ENCODE results near the gene FHL5. TPM values are rescaled to one million over a fixed set of nuclear protein-coding genes. Genes with fewer than 3 reads are reported as not detected.
A peak's percentile ranks its signal among the peaks of the same experiment; 100 is the strongest.

Gene FHL5, protein sequence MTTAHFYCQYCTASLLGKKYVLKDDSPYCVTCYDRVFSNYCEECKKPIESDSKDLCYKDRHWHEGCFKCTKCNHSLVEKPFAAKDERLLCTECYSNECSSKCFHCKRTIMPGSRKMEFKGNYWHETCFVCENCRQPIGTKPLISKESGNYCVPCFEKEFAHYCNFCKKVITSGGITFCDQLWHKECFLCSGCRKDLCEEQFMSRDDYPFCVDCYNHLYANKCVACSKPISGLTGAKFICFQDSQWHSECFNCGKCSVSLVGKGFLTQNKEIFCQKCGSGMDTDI
- total RNA-seq (2021): not detected in 2 replicates
- Bru-seq, nascent RNA: percentile 2 among the genes with signal in this experiment
- BruChase-seq, experiment 1, labeled RNA remaining after a 2-hour chase: percentile 4 among the genes with signal in this experiment
- percentile 7 among the genes with signal in this experiment for BruChase-seq, experiment 2, labeled RNA remaining after a 6-hour chase
- long read RNA-seq: 0 reads

- Histone ChIP-seq H3K9me2 (ENCODE audit: insufficient read depth) (no peaks in the 10 kb centered on the region; the same call in 1 of the 2 replicates), H3K27ac (no peak within 1 kb of the TSS), H4K20me1 (ENCODE audit: insufficient read depth) (no peaks in the 10 kb centered on the region), H2AFZ (no peak within 1 kb of the TSS), H3K27me3 (ENCODE audit: insufficient read depth, low read depth) (no peaks in the 10 kb centered on the region), H3K4me3 (no peak within 1 kb of the TSS), H3K36me3 (ENCODE audit: low read depth) (no peaks in the 10 kb centered on the region), H3K79me2 (ENCODE audit: low read depth) (no peaks in the 10 kb centered on the region), H3K4me2 (no peak within 1 kb of the TSS), H3K4me1 (replicated peaks; ENCODE audit: insufficient read depth) (no peaks in the 10 kb centered on the region), H3K9me3 (ENCODE audit: insufficient read depth, low read depth) (no peaks in the 10 kb centered on the region), H3F3A (ENCODE audit: insufficient read depth, low read depth) (no peaks in the 10 kb centered on the region)
- ChIA-PET POLR2A (ENCODE audit: unreplicated experiment) (no interaction called here), CTCF (no interaction called here)
- intact Hi-C loops (cut with micrococcal nuclease; ENCODE audit: unreplicated experiment): no loop called here
- no TSS peak for BruUV-seq (replicated peaks)
- no peak for TF ChIP-seq EZH2 (IDR thresholded peaks at IDR 0.05; ENCODE audit: low read depth)
- TF ChIP-seq, protein P1, sequence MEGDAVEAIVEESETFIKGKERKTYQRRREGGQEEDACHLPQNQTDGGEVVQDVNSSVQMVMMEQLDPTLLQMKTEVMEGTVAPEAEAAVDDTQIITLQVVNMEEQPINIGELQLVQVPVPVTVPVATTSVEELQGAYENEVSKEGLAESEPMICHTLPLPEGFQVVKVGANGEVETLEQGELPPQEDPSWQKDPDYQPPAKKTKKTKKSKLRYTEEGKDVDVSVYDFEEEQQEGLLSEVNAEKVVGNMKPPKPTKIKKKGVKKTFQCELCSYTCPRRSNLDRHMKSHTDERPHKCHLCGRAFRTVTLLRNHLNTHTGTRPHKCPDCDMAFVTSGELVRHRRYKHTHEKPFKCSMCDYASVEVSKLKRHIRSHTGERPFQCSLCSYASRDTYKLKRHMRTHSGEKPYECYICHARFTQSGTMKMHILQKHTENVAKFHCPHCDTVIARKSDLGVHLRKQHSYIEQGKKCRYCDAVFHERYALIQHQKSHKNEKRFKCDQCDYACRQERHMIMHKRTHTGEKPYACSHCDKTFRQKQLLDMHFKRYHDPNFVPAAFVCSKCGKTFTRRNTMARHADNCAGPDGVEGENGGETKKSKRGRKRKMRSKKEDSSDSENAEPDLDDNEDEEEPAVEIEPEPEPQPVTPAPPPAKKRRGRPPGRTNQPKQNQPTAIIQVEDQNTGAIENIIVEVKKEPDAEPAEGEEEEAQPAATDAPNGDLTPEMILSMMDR (conservative IDR thresholded peaks at IDR 0.05): no peak
- no peak for DNase-seq
Measured at GRCh38 chr6:96562886-96563285, at the start of gene FHL5. Gene FHL5, plus strand, starts transcription at chr6:96563128. Its CDS starts 40,486 bp downstream, at chr6:96603614.

DNA sequence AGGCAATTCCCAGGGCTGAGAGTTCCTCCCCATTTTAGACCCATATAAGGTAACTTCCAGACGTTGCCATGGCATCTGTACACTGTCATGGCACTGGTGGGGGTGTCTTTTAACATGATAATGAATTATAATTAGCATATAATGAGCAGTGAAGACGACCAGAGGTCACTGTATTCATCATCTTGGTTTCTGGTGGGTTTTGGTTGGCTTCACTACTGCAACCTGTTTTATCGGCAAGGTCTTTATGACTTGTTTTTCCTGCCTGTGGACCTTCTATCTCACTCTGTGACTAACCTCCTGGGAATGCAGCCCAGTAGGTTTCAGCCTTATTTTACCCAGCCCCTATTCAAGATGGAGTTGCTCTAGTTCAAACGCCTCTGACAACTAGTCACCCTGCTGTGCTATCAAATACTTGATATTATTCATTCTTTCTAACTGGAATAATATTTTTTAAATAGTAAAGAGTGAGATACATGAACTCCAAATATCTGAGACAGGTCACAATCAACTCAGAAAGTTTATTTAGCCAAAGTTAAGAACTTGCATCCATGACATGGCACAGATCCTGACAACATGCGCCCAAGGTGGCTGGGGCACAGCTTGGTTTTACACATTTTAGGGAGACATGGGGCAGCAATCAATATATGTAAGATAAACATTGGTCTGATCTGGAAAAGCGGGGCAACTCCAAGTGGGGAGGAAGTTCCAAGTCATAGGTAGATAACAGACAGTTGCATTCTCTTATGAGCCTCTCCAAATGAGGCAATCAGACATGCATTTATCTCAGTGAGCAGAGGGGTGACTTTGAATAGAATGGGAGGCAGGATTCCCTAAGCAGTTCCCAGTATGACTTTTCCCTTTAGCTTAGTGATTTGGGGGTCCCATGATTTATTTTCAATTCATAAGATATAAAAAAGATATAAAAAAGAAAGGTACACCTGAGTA lies 42.5 kb upstream of the FHL5 start:
- intact Hi-C loops (cut with micrococcal nuclease; ENCODE audit: unreplicated experiment): loop anchor here (2.0 to 10.0 kb wide), 6 partner anchors 68 to 943 kb away; partner anchors contain the start of genes MANEA and NDUFAF4
- H3F3A ChIP-seq (ENCODE audit: insufficient read depth, low read depth): peaks cover 22% of the 10 kb centered on the region
- peak; percentile 73 to 95 for DNase-seq
- CTCF ChIA-PET: no interaction called here
- H3K9me3 ChIP-seq (ENCODE audit: insufficient read depth, low read depth): no peaks in the 10 kb centered on the region
- POLR2A ChIA-PET (ENCODE audit: unreplicated experiment): interaction anchor here (0.6 kb wide), 1 partner anchor 505 kb away, joined by 4 read pairs; no protein-coding TSS in a partner anchor
- BruUV-seq (replicated peaks): no TSS peak
- H3K79me2 ChIP-seq (ENCODE audit: low read depth): peaks cover 32% of the 10 kb centered on the region
- H3K27ac ChIP-seq: peak overlapping the region; percentile 94
- TF ChIP-seq EZH2 (IDR thresholded peaks at IDR 0.05; ENCODE audit: low read depth): no peak
- TF ChIP-seq, protein P1 (conservative IDR thresholded peaks at IDR 0.05): no peak
- no peaks in the 10 kb centered on the region for H3K9me2 ChIP-seq (ENCODE audit: insufficient read depth)
- H3K36me3 ChIP-seq (ENCODE audit: low read depth): peaks cover 4% of the 10 kb centered on the region; the same call in 1 of the 2 replicates
- peak overlapping the region; percentile 92 for H3K4me2 ChIP-seq
- H2AFZ ChIP-seq: peak overlapping the region; percentile 93
- no peaks in the 10 kb centered on the region for H3K27me3 ChIP-seq (ENCODE audit: insufficient read depth, low read depth)
- H4K20me1 ChIP-seq (ENCODE audit: insufficient read depth): no peaks in the 10 kb centered on the region
- peak overlapping the region; percentile 72 for H3K4me3 ChIP-seq
- peaks cover 35% of the 10 kb centered on the region for H3K4me1 ChIP-seq (replicated peaks; ENCODE audit: insufficient read depth)

- Histone ChIP-seq H4K20me1 (ENCODE audit: insufficient read depth) (no peaks in the 10 kb centered on the region), H3K27me3 (ENCODE audit: insufficient read depth, low read depth) (no peaks in the 10 kb centered on the region), H3K27ac (peak overlapping the region; percentile 94), H3K4me3 (peak overlapping the region; percentile 72), H3K9me3 (ENCODE audit: insufficient read depth, low read depth) (no peaks in the 10 kb centered on the region), H3K4me1 (replicated peaks; ENCODE audit: insufficient read depth) (peaks cover 35% of the 10 kb centered on the region), H3F3A (ENCODE audit: insufficient read depth, low read depth) (peaks cover 19% of the 10 kb centered on the region), H3K79me2 (ENCODE audit: low read depth) (peaks cover 32% of the 10 kb centered on the region), H3K9me2 (ENCODE audit: insufficient read depth) (no peaks in the 10 kb centered on the region), H3K4me2 (peak overlapping the region; percentile 92), H3K36me3 (ENCODE audit: low read depth) (peaks cover 10% of the 10 kb centered on the region; the same call in 1 of the 2 replicates), H2AFZ (peak overlapping the region; percentile 93)
- no peak for DNase-seq
- BruUV-seq (replicated peaks): no TSS peak
- intact Hi-C loops (cut with micrococcal nuclease; ENCODE audit: unreplicated experiment): loop anchor here (2.0 to 10.0 kb wide), 6 partner anchors 69 to 944 kb away; partner anchors contain the start of genes MANEA and NDUFAF4
- TF ChIP-seq, protein P1 (conservative IDR thresholded peaks at IDR 0.05): no peak
- no peak for TF ChIP-seq EZH2 (IDR thresholded peaks at IDR 0.05; ENCODE audit: low read depth)
- CTCF ChIA-PET: no interaction called here
- POLR2A ChIA-PET (ENCODE audit: unreplicated experiment): no interaction called here
Measured at GRCh38 chr6:96521306-96521643, 41.7 kb upstream of the FHL5 start.

Measured in PC-9 (cell line).